ENCODE data around the gene KLHL13.
"Not testable (repeated sequence)": the region's sequence is repeated elsewhere in the genome, so short reads cannot be mapped to it uniquely, and the experiment has no call there.

The KLHL13 gene

DNA sequence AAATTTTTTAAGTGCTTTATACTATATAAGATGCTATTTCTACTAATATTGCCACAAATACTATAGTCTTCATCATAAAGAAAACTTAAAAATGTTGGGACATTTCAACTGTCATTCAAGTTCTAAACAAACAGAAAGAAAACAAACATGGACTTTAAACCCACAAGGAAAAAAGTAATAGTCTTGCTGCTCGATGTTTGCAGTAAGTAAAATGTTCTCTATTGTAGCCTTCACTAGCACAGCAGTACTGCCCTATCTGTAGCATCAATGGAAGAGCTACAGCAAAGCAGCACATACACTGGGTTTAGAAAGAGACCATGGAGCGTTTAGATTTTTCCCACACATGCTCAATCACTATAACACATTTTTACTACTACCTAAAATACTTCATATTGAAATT is 146.8 kb downstream of the KLHL13 start:
- H3K36me3 ChIP-seq (ENCODE audit: control insufficient read depth, insufficient read depth, low read length) = no peaks in the 10 kb centered on the region
- no CpG with 5 or more reads among the region's 2 CpGs for WGBS (ENCODE audit: insufficient coverage, insufficient read length)
- H3K27ac ChIP-seq (ENCODE audit: low read length) = no peak overlapping the region
- no peaks in the 10 kb centered on the region; the same call in 1 of the 2 replicates for H3K4me1 ChIP-seq (ENCODE audit: control insufficient read depth, insufficient read depth, low read length)
- no peak overlapping the region for H3K4me3 ChIP-seq (ENCODE audit: low read length)
- no peaks in the 10 kb centered on the region for H3K9me3 ChIP-seq (ENCODE audit: control insufficient read depth, insufficient read depth, low read length)
- DNase-seq (ENCODE audit: low read depth, low spot score) = no peak
- H3K27me3 ChIP-seq (ENCODE audit: control insufficient read depth, insufficient read depth, low read length) = no peaks in the 10 kb centered on the region

DNA sequence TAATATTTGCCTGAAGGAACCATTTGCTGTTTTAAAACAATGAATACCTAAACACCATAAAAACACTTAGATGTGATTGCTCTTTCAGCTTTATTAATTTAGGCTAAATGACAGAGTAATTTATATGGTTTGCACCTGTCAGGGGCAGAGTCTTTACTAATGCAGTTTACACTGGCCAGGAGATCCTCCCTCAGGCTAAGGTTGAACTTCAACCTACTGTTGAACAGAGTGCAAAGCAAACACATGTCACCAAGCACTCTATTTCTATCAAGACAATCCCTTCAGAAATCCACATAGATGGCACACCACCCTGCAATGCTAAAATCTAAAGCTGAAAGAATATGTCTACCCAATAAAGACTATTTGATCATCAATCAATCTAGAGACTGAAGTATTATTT is 147.3 kb downstream of the KLHL13 start:
- no peak for DNase-seq (ENCODE audit: low read depth, low spot score)
- no peaks in the 10 kb centered on the region; the same call in 1 of the 2 replicates for H3K4me1 ChIP-seq (ENCODE audit: control insufficient read depth, insufficient read depth, low read length)
- no peaks in the 10 kb centered on the region for H3K36me3 ChIP-seq (ENCODE audit: control insufficient read depth, insufficient read depth, low read length)

DNA sequence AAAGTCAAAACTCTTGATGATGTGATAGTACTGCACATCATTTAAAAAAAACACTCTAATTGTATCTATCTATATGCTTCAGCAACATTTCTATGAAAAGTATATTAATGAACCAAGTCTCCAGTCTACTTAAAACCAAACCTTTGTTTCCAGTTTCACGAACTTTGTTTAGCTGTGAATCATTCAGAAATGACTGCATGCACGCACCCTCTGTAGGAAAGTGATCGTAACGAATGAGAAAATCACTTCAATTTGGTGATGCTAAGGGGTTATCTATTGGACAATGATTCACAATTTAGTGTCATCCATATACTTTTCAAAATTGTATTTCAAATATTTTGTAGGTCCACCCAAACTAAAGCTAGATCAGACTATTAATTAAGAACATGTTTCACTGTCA is 157.6 kb downstream of the KLHL13 start:
- Histone ChIP-seq H3K4me1 (ENCODE audit: control insufficient read depth, insufficient read depth, low read length) (no peaks in the 10 kb centered on the region), H3K27ac (ENCODE audit: low read length) (no peak overlapping the region), H3K4me3 (ENCODE audit: low read length) (no peak overlapping the region), H3K9me3 (ENCODE audit: control insufficient read depth, insufficient read depth, low read length) (no peaks in the 10 kb centered on the region), H3K27me3 (ENCODE audit: control insufficient read depth, insufficient read depth, low read length) (no peaks in the 10 kb centered on the region), H3K36me3 (ENCODE audit: control insufficient read depth, insufficient read depth, low read length) (no peaks in the 10 kb centered on the region)
- no peak for DNase-seq (ENCODE audit: low read depth, low spot score)
- WGBS (ENCODE audit: insufficient coverage, insufficient read length) = no CpG with 5 or more reads among the region's 4 CpGs

More for the DNA sequence above, 147.3 kb downstream of the KLHL13 start:
- Histone ChIP-seq H3K9me3 (ENCODE audit: control insufficient read depth, insufficient read depth, low read length) (no peaks in the 10 kb centered on the region), H3K27ac (ENCODE audit: low read length) (no peak overlapping the region), H3K27me3 (ENCODE audit: control insufficient read depth, insufficient read depth, low read length) (no peaks in the 10 kb centered on the region), H3K4me3 (ENCODE audit: low read length) (no peak overlapping the region)

DNA sequence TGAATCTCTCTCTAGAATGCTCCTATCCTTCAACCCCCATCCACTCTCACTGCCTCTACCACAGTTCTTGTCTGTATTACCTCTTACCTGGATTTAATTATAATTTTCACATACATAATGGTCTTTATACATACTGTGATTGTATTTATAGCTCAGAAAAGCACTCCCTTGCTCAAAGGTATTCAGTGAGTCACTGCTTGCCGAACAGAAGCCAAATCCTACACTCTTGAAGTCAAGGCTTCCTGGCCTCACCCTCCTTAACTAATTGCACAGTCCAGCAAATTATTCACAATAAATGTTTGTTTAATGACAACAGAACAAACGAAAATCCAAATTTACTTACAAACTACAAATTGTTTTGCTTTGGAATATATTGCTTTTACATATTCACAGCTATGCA is 159.5 kb downstream of the KLHL13 start:
- no CpG with 5 or more reads among the region's 2 CpGs for WGBS (ENCODE audit: insufficient coverage, insufficient read length)
- H3K36me3 ChIP-seq (ENCODE audit: control insufficient read depth, insufficient read depth, low read length) = no peaks in the 10 kb centered on the region
- no peak for DNase-seq (ENCODE audit: low read depth, low spot score)

DNA sequence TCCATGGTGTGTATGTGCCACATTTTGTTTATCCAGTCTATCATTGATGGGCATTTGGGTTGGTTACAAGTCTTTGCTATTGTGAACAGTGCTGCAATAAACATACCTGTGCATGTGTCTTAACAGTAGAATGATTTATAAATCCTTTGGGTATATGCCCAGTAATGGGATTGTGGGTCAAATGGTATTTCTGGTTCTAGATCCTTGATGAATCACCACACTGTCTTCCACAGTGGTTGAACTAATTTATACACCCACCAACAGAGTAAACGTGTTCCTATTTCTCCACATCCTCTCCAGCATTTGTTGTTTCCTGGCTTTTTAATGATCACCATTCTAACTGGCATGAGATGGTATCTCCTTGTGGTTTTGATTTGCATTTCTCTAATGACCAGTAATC is 177.3 kb downstream of the KLHL13 start:
- not testable (repeated sequence) for H3K4me3 ChIP-seq (ENCODE audit: low read length); H3K4me1 ChIP-seq (ENCODE audit: control insufficient read depth, insufficient read depth, low read length); H3K27me3 ChIP-seq (ENCODE audit: control insufficient read depth, insufficient read depth, low read length); DNase-seq (ENCODE audit: low read depth, low spot score); H3K27ac ChIP-seq (ENCODE audit: low read length); H3K9me3 ChIP-seq (ENCODE audit: control insufficient read depth, insufficient read depth, low read length); H3K36me3 ChIP-seq (ENCODE audit: control insufficient read depth, insufficient read depth, low read length)
- no CpG with 5 or more reads among the region's 1 CpG for WGBS (ENCODE audit: insufficient coverage, insufficient read length)

More for the DNA sequence above, 159.5 kb downstream of the KLHL13 start:
- no peaks in the 10 kb centered on the region for H3K27me3 ChIP-seq (ENCODE audit: control insufficient read depth, insufficient read depth, low read length)
- H3K27ac ChIP-seq (ENCODE audit: low read length) = no peak overlapping the region
- H3K4me1 ChIP-seq (ENCODE audit: control insufficient read depth, insufficient read depth, low read length) = no peaks in the 10 kb centered on the region
- no peaks in the 10 kb centered on the region for H3K9me3 ChIP-seq (ENCODE audit: control insufficient read depth, insufficient read depth, low read length)
- no peak overlapping the region for H3K4me3 ChIP-seq (ENCODE audit: low read length)

DNA sequence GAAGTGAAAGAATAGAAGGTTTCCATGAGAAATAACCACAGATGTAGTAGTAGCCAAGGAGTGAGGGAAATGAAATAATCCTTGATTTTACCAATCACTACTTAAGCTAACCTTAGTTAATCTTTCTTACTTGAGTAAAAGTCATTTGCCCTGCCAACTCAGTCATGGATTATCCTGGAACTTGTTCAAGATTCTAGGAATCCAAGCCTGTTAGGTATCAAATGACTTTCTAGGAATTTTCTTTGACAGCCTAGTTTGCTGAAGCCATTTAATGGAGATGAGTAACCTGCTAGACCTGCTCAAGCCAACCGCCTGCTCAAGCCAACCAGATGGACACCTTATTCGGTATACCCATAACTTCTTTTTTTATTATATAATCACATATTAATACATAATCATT is 180.5 kb downstream of the KLHL13 start:
- no peak overlapping the region for H3K4me3 ChIP-seq (ENCODE audit: low read length)
- H3K36me3 ChIP-seq (ENCODE audit: control insufficient read depth, insufficient read depth, low read length) = no peaks in the 10 kb centered on the region
- WGBS (ENCODE audit: insufficient coverage, insufficient read length) = 100% methylated on average over 1 of the region's 2 CpGs
- no peaks in the 10 kb centered on the region for H3K27me3 ChIP-seq (ENCODE audit: control insufficient read depth, insufficient read depth, low read length)
- H3K9me3 ChIP-seq (ENCODE audit: control insufficient read depth, insufficient read depth, low read length) = no peaks in the 10 kb centered on the region
- H3K4me1 ChIP-seq (ENCODE audit: control insufficient read depth, insufficient read depth, low read length) = no peaks in the 10 kb centered on the region
- H3K27ac ChIP-seq (ENCODE audit: low read length) = no peak overlapping the region
- no peak for DNase-seq (ENCODE audit: low read depth, low spot score)

DNA sequence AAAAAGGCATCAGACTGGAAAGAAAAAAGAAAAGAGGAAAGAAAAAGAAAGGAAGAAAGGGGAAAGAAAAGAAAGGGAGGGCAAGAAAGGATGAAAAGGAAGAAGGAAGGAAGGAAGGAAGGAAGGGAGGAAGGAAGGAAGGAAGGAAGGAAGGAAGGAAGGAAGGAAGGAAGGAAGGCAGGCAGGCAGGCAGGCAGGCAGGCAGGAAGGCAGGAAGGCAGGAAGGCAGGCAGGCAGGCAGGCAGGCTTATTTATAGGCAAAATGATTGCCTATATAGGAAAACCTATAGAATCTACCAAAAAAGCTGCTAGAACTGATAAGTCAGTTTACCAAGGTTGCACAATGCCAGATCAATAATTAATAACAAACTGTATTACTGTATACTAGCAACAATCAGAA is 186.5 kb downstream of the KLHL13 start:
- not testable (repeated sequence) for H3K27me3 ChIP-seq (ENCODE audit: control insufficient read depth, insufficient read depth, low read length); H3K4me3 ChIP-seq (ENCODE audit: low read length); DNase-seq (ENCODE audit: low read depth, low spot score); H3K36me3 ChIP-seq (ENCODE audit: control insufficient read depth, insufficient read depth, low read length); H3K4me1 ChIP-seq (ENCODE audit: control insufficient read depth, insufficient read depth, low read length); H3K9me3 ChIP-seq (ENCODE audit: control insufficient read depth, insufficient read depth, low read length); H3K27ac ChIP-seq (ENCODE audit: low read length)

DNA sequence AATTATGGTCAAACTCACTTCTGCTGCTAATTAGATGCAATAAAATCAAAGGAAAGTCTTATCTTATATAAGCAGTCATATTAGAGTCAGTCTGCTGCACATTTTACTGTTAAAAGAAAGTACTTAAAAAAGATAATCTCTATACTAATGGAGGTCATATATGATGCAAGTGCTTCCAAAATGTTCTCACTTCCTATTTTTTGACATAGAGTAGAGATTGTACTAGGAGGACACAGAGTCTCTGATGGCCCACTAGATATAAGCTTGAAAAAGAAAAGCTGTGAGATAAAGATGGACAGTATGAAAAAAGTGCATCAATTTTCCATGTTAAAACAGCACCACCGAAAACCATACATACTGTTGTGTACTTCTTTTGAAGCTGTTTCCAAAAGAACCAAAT is 196.9 kb downstream of the KLHL13 start:
- no peak for DNase-seq (ENCODE audit: low read depth, low spot score)
- no peaks in the 10 kb centered on the region for H3K4me1 ChIP-seq (ENCODE audit: control insufficient read depth, insufficient read depth, low read length)
- no CpG with 5 or more reads among the region's 1 CpG for WGBS (ENCODE audit: insufficient coverage, insufficient read length)

DNA sequence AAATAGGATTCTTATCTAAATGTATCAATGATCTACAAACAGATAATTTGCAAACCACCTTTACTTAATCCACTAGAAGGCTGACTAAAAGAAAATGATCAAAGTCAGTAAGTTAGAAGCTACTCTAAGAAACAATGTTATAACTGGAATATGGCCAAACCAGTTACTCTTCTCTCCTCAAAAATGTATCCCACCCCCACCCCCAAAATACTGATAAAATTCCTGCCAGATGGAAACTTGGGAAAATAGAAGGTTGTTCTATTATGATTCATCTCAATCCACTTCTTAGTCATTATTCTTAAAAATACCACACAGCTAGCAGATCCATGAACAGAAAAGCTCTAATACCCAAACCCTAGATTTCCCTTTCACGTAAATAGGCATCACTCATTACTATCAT is 206.4 kb downstream of the KLHL13 start:
- no peaks in the 10 kb centered on the region for H3K9me3 ChIP-seq (ENCODE audit: control insufficient read depth, insufficient read depth, low read length)

More for the DNA sequence above, 196.9 kb downstream of the KLHL13 start:
- H3K4me3 ChIP-seq (ENCODE audit: low read length) = no peak overlapping the region
- no peaks in the 10 kb centered on the region for H3K27me3 ChIP-seq (ENCODE audit: control insufficient read depth, insufficient read depth, low read length)
- no peaks in the 10 kb centered on the region for H3K36me3 ChIP-seq (ENCODE audit: control insufficient read depth, insufficient read depth, low read length)
- no peaks in the 10 kb centered on the region for H3K9me3 ChIP-seq (ENCODE audit: control insufficient read depth, insufficient read depth, low read length)
- no peak overlapping the region for H3K27ac ChIP-seq (ENCODE audit: low read length)

DNA sequence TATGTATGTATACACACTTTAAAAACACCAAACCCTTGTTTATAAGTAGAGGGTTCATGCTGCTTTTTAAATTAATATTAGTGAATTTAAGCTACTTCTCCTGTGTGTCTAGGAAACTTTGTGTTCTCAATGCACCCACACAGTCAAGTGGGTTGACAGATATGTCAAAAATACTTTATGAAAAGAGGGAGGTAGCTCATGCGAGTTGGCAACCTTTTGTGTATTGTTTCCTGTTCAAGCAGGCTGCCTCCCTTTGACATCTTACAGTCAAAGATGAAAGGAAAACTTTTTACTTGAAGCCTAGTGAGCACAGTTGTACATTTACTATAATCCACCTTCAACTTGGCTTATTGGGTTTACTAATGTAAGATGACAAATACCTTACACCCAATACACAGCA is 218.4 kb downstream of the KLHL13 start:
- no peak overlapping the region for H3K4me3 ChIP-seq (ENCODE audit: low read length)
- DNase-seq (ENCODE audit: low read depth, low spot score) = no peak
- H3K27me3 ChIP-seq (ENCODE audit: control insufficient read depth, insufficient read depth, low read length) = no peaks in the 10 kb centered on the region
- H3K4me1 ChIP-seq (ENCODE audit: control insufficient read depth, insufficient read depth, low read length) = no peaks in the 10 kb centered on the region
- WGBS (ENCODE audit: insufficient coverage, insufficient read length) = no CpG with 5 or more reads among the region's 1 CpG
- H3K36me3 ChIP-seq (ENCODE audit: control insufficient read depth, insufficient read depth, low read length) = no peaks in the 10 kb centered on the region
- no peaks in the 10 kb centered on the region for H3K9me3 ChIP-seq (ENCODE audit: control insufficient read depth, insufficient read depth, low read length)
- no peak overlapping the region for H3K27ac ChIP-seq (ENCODE audit: low read length)

More for the DNA sequence above, 206.4 kb downstream of the KLHL13 start:
- no peak overlapping the region for H3K27ac ChIP-seq (ENCODE audit: low read length)
- no peaks in the 10 kb centered on the region for H3K27me3 ChIP-seq (ENCODE audit: control insufficient read depth, insufficient read depth, low read length)
- no peak overlapping the region for H3K4me3 ChIP-seq (ENCODE audit: low read length)
- H3K4me1 ChIP-seq (ENCODE audit: control insufficient read depth, insufficient read depth, low read length) = no peaks in the 10 kb centered on the region
- no peaks in the 10 kb centered on the region for H3K36me3 ChIP-seq (ENCODE audit: control insufficient read depth, insufficient read depth, low read length)
- DNase-seq (ENCODE audit: low read depth, low spot score) = no peak
- WGBS (ENCODE audit: insufficient coverage, insufficient read length) = no CpG with 5 or more reads among the region's 1 CpG

DNA sequence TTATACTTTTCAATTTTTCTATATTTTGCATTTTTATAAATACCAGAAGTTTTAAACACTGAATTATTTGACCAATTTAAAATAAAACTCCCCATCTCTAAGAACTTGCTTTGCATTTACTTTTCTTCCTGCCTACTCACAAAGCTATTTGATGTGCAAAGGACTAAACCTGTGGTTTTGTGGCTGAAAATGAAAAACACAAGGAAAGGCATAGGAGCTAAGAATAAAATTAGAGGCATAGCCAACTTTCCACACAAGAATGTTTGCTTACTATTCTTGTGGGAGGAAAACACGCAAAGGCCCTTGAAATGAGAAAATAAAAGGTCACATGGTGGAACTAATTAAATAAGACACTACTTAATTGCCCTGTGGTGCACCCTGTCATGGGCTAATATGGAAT is 221.2 kb downstream of the KLHL13 start:
- Histone ChIP-seq H3K4me3 (ENCODE audit: low read length) (no peak overlapping the region), H3K9me3 (ENCODE audit: control insufficient read depth, insufficient read depth, low read length) (no peaks in the 10 kb centered on the region), H3K36me3 (ENCODE audit: control insufficient read depth, insufficient read depth, low read length) (no peaks in the 10 kb centered on the region), H3K27me3 (ENCODE audit: control insufficient read depth, insufficient read depth, low read length) (no peaks in the 10 kb centered on the region), H3K27ac (ENCODE audit: low read length) (no peak overlapping the region), H3K4me1 (ENCODE audit: control insufficient read depth, insufficient read depth, low read length) (no peaks in the 10 kb centered on the region)
- DNase-seq (ENCODE audit: low read depth, low spot score) = no peak
- no CpG with 5 or more reads among the region's 1 CpG for WGBS (ENCODE audit: insufficient coverage, insufficient read length)

Measured in iPS DF 6.9 (cell line).